GOT3 (cell line): ENCODE results near the gene PHKA2.
A peak's percentile ranks its signal among the peaks of the same experiment; 100 is the strongest.
"Not testable (repeated sequence)": the region's sequence is repeated elsewhere in the genome, so short reads cannot be mapped to it uniquely, and the experiment has no call there.

Experiments
- DNase-seq: peaks from one replicate; lab custom pipeline; 2025; ENCODE audit warnings: mixed read lengths; lab: John Stamatoyannopoulos, UW

The PHKA2 gene, protein sequence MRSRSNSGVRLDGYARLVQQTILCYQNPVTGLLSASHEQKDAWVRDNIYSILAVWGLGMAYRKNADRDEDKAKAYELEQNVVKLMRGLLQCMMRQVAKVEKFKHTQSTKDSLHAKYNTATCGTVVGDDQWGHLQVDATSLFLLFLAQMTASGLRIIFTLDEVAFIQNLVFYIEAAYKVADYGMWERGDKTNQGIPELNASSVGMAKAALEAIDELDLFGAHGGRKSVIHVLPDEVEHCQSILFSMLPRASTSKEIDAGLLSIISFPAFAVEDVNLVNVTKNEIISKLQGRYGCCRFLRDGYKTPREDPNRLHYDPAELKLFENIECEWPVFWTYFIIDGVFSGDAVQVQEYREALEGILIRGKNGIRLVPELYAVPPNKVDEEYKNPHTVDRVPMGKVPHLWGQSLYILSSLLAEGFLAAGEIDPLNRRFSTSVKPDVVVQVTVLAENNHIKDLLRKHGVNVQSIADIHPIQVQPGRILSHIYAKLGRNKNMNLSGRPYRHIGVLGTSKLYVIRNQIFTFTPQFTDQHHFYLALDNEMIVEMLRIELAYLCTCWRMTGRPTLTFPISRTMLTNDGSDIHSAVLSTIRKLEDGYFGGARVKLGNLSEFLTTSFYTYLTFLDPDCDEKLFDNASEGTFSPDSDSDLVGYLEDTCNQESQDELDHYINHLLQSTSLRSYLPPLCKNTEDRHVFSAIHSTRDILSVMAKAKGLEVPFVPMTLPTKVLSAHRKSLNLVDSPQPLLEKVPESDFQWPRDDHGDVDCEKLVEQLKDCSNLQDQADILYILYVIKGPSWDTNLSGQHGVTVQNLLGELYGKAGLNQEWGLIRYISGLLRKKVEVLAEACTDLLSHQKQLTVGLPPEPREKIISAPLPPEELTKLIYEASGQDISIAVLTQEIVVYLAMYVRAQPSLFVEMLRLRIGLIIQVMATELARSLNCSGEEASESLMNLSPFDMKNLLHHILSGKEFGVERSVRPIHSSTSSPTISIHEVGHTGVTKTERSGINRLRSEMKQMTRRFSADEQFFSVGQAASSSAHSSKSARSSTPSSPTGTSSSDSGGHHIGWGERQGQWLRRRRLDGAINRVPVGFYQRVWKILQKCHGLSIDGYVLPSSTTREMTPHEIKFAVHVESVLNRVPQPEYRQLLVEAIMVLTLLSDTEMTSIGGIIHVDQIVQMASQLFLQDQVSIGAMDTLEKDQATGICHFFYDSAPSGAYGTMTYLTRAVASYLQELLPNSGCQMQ

DNA sequence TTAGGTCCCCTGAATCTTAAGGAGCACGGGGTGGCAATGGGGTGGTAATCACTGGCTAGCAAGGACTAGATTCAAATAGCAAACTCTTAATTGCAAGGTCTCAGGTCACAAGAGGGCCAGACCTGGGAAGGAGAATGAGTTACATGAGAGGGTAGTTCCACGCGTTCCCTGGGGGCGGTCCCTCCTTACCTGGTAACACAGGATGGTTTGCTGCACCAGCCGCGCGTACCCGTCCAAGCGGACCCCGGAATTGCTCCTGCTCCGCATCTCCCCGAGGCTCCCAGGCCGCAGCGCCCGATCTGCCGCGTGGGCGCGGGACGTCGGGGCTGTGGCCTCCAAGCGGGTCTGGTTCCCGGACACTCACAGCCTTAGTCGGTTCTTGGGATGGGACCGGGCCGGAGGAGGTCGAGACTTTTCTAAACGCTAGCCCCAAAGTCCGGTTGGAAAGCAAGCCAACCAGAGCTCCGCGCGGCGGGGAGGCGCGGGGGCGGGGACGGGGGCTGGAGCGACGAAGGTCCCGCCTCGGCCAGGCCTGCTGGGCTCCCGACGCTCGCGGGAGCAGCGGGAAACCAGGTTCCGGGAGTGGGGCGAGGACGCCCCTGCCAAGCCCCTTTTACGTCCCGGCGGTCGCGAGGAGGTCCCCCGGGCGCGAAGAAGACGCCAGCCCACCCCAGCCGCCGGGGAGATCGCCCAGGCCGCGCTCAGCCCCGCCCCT lies at the start of gene PHKA2:
PHKA2 (minus strand) TSS at position 449 of the 715 bp plus-strand sequence; CDS start at position 267, 182 bp downstream.
- DNase-seq: no peak

DNA sequence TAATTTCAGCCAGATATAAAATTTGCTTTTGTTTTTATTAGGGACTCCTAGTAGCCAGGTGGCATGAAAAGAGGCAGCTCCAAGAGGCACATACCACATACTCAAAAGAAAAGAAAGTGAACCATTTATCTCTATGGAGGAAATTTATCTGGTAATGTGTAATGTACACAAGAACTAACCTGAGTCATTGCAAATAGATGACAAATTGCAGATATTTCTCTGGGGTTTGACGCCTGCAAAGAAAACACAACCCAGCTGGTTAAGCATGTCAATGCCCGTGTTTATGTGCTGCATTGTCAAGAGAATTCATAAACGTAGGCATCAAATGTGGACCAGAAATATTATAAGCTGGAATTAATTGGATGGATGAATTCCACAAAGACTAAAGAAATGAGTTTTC lies 46.9 kb upstream of the PHKA2 start:
- DNase-seq: no peak

DNA sequence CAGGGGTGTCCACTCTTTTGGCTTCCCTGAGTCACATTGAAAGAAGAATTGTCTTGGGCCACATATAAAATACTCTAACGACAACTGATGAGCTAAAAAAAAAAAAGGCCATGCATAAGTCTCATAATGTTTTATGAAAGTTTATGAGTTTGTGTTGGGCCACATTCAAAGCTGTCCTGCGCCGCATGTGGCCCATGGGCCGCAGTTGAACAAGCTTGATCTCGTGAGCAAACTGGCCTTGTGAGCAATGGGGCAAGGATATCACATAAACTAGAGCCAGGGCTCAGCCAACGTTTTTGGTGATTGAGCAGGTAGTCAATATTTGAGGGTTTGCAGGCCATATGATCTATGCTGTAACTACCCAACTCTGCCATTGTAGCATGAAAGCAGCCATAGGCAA lies 44.6 kb upstream of the PHKA2 start:
- DNase-seq: no peak

DNA sequence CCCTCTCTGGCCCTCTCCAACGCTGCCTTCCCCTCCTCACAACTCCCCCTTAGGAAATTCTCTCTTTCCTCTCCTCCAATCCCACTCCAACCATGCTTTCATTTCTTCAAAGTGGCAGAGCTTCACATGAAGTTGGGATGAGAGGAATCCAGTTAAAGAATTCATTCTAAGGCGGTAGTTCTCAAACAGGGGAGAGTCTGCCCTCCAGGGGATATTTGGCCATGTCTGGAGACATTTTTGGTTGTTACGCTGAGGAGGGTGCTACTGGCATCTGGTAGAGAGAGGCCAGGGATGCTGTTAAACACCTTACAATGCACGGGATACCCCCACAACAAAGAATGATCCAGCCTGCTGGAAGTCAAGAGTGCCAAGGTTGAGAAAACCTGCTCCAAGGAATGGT lies 40.5 kb upstream of the PHKA2 start:
- DNase-seq: no peak

DNA sequence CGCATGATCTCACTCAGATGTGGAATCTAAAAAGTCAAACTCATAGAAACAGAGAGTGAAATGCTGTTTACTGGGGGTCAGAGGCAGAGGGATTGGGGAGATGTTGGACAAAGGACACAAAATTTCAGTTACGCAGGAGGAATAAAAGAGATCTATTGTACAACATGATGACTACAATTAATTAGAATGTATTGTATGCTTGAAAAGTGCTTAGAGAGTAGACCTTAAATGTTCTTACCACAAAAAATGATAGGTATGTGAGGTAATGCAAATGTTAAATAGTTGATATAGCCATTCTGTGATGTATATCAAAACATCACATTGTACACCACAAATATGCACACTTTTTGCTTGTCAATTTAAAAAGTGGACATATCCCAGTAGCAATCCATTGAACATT lies 36.1 kb upstream of the PHKA2 start:
- DNase-seq: no peak

DNA sequence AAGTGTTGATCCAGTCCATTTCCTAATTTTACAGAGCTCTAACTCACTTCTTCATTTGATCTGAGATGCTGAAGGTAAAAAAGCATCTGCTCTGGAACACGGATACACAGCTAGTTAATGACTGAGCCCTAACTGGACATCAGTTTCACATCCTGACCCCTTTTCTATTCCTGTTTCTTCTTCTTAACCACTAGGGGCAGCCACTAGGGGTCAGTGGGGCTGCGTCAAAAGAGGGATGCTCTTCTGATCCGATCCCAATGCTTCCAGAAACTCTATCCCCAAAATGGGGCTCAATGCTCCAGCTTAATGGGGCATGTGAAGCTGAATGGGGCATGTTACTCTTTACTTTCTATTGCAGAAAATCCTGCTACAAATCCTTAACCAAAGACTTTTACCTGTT lies 33.4 kb upstream of the PHKA2 start:
- no peak for DNase-seq

DNA sequence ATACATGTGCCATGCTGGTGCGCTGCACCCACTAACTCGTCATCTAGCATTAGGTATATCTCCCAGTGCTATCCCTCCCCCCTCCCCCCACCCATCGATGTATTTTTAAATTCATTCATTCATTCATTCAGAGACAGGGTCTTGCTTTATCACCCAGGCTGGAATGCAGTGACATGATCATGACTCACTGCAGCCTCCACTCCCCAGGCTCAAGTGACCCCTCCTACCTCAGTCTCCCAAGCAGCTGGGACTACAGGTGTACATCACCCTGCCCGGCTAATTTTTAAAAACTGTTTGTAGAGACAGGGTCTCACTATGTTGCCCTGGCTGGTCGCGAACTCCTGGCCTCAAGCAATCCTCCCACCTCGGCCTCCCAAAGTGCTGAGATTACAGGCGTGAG lies 32.7 kb upstream of the PHKA2 start:
- not testable (repeated sequence) for DNase-seq

DNA sequence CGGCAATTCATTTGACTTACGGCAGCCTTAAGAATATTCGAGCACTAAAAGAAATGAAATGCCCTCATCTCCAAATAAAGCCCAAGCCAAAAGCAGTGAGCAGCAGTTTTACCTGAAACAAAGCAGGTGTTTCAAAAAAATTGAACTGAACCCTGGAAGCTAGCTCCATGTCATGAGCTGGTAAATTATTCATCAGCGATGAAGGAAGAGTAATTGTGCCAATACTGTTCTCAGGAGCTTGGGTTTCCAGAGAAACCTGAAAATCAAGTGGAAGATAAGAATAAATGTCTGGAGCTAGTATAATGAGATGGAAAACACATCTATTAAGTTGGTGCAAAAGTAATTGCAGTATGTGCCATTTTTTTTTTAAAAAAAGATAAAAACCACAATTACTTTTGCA lies 24.0 kb upstream of the PHKA2 start:
- DNase-seq: no peak

DNA sequence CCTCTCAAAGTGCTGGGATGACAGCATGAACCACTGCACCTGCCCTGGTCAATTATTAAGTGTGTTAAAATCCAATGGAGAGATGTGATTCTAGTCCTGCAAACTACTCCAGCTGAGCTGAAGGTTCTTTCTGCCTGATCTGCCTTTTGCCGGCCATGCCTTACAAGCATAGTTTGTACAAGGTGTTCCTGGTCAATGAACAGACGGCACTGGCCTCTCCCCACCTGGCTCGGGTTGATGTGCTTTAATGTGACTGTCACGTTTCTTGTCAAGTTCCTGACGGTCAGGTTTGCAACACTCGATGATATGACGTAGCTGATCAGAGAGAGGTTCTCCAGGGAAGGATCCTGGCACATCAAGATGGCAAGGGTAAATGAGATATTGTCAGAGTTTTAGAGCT lies 23.1 kb upstream of the PHKA2 start:
- DNase-seq: no peak

DNA sequence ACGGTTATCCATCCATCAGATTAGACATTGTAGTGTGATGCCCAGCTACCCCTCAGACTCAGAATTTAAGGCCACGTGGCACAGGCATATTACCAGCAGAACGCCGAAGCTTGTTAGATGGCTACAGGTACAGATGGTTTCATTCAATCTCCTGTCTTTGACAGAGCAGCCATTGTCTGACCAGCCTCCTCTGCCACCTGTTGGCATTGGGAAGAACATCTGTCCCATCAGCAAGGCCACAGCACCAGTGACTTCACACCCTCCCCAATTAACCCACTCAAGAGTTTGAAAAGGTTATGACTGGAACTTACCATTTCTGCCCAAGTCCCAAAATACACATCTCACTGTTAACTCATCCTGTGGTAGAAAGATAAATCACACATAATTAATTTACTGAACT lies 22.0 kb upstream of the PHKA2 start:
- no peak for DNase-seq

DNA sequence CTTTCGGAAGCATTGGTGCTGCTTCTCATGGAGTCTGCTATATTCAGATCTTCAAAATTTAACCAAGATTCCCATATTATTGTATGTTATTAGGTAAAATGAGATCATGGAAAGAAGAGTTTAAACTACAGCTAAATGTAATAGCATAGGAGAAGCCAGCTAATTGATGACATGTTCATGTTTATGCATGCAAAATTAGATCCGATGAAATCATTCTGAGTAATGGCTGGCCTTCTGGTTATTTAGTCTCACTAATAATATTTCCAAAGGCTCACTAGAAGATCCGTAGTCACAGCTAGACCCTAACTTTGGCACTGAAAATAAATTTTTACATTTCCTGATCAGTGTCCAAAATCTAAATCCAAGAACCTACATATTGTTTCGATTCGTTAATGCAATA lies 19.8 kb upstream of the PHKA2 start:
- DNase-seq: no peak

DNA sequence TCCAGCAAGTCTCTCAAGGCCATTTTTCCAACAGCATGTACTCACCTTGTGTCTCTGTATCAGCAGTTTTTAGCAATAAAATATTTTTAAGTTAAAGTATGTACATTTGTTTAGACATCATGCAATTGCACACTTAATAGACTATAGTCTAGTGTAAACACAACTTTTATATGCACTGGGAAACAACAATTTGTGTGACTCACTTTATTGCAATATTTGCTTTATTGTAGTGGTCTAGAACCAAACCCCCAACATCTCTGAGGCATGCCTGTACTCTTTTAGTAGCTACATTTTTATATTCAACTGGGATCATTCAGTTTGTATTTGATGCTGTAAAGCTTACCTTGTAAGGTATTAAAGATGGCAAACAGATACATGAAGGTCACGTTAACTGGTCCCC lies 14.7 kb upstream of the PHKA2 start:
- DNase-seq: no peak

DNA sequence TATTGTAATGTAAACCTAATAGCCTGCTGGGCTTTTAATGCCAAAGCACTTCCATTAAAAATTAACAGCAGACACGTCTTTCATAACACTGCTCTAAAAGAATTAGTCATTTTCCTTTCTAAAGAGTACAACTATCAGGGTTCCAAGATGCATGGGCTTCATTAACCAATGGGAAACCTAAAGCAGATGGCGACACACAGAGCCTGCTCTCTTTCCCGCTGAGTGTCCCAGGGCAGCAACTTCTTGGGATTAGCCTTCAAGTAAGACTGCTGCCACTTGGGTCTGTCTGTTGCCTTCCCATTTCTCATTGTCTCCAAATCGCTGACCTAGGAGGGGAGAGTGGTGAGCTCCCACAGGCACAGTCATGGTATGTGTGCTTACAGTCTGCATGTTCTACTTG lies 14.0 kb upstream of the PHKA2 start:
- no peak for DNase-seq

DNA sequence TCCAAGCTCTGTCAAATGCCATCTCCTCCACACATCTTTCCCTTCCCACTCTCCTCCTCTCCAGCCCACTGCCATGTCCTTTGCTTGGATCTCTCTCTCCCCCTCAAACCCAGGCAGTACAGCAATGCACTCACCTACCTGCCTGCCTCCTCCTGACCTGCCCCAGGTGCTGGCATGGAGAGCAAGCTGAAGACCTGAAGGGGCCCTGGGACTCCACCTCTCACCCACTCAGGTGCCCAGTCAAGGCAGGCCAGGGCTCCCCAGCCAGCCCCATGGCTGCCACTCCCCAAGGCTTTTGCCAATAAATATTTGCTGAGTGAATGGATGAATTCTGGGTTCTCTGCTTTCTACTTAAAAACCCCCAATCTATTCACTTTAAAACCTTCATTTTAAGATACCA lies 12.6 kb upstream of the PHKA2 start:
- DNase-seq: no peak

DNA sequence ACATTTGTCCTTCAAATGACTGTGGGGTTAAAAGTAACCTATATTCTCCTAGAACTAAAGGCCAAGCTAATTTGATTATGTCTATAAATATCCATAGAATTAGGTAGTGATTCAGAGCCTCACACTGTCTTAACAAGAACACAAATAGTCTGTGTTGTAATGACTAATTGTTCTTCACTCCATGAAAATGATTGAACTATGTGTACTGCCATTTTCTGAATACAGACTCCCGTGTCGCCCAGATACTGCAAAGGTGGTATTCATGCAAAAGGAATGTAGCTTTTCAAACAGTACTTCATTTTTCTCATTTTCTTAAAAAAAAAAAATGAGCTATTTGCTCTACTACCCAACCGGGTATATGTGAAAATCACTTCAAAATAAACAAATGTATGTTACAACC lies 11.3 kb upstream of the PHKA2 start:
- DNase-seq: no peak

DNA sequence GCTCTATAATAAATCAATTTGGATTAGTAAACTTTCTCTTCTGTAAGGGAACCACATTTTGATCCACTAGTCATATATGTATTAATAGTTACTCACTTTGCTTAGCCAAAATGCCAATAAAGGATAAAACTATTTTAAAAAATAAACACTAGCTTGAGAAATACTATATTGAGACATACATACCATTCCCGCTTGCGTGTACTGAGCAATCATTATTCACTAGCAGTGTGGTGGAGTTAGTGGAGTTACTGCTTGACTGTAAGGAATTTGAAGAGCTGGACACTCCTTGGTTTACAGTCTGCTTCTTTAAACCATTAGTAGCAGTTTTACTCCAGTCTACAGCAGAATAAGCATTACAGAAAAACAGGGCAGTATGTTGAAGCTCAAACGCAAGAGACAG lies 10.8 kb upstream of the PHKA2 start:
- no peak for DNase-seq

DNA sequence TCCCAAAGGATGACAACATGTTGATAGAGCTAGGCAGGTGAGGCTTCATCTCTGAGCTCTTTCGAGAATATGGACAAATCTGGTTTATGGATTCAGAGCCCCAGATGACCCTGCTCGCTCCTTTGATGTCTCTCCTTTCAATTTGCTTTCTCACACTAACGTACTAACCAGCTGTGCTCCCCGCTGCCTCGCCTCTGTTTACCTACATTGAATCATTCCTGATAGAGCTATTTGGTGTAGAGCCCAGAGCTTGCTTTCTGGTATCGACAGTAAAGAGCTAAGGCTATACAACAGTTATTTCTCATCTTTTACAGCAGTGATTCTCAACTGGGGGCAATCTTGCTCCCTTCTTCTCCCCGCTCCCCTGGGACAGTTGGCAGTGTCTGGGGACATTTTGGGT lies 8.9 kb upstream of the PHKA2 start:
- no peak for DNase-seq

DNA sequence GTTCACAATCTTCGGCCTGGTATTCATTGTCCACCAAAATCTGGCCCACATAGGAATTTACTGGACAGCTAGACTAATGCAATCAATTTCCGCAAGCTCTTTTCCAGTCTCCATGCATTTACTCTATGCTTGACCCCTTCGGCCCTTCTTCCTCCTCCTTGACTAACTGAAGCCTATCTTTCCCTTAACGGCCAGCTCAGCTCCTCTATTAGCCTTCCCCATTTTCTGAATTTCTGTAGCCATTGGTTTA lies 1.2 kb upstream of the PHKA2 start:
- DNase-seq: no peak

DNA sequence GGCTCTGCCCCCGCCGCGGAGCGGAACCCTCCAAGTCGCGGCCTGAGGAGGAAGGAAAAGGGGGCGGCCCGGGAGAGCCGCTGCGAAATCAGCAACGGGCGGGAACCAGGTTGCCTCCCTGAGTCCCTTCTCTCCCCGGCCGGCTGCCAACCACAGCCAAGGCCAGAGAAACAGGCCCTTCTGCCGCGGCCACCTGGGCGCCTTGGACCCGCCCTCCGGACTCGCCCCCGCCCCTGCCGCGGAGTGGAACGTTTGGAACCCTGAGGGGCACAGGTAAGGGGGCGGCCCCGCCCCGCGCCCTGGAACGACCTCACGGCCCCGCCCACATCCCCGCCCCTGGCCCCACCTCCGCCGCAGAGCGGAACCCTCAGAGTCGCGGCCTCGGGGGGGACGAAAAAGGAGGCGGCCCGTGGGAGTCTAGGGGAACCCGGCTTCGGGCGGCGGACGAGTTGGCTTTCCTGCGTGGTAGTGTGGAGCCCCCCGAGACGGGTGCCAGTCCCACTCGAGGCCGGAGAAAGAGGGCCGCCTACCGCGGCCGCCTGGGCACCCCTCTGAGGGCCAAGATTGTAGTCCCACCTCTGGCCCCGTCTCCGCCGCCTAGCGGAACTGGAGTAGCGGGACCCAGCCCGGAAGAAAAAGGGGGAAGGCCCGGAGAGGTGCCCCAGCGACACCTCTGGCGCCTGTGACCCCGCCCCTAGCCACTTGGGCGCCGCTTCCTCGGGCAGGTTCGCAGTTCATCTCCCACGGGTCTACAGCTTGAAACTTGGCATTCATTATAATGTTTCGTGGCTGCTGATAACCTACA lies 669 bp upstream of the PHKA2 start:
- DNase-seq: peak; percentile 79

DNA sequence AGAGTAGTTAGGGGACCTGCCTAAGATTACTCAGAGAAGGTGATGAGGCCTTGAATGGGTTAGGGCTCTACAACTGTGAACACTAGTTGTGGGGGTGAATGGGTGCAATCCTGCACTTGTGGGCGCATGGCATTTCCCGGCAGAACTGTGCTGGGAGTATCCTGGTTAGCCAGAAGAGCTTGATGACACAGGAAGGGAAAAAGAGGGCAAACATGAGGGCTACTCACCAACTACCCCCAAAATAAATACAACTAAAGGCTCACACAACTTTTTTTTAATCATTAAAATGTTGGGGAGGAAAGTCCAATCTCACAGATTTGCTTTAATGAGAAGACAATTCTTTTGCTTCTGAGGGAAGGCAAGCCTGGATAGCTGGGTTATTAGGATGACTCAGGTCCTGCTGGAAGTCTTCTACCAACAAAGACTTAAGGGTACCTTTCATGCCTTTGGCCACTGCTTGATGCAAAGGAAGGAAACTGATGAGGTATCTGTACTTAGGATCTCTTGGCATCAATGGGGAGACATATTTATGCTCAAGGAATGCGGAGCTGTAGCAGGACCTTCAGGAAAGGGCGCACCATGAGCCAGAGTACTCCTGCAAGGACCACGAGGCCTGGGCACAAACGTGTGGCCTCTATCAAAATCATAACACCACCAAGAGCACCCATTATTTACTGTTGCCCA lies 2.6 kb downstream of the PHKA2 start:
- no peak for DNase-seq

DNA sequence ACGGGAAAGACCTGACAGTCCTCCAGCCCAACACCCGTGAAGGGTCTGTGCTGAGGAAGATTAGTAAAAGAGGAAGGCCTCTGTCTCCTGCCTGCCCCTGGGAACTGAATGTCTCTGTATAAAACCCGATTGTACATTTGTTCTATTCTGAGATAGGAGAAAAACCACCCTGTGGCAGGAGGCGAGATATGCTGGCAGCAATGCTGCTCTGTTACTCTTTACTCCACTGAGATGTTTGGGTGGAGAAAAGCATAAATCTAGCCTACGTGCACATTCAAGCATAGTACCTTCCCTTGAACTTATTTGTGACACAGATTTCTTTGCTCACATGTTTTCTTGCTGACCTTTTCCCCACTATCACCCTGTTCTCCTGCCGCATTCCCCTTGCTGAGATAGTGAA lies 3.7 kb downstream of the PHKA2 start:
- DNase-seq: not testable (repeated sequence)
